Smooth muscle cell (in vitro differentiated cells): ENCODE measurements around the gene KLHDC4. TPM values are rescaled to one million over a fixed set of nuclear protein-coding genes. Genes with fewer than 3 reads are reported as not detected.
"Not testable (repeated sequence)": the region's sequence is repeated elsewhere in the genome, so short reads cannot be mapped to it uniquely, and the experiment has no call there.

ENCODE experiments used
- DNase-seq: peaks from one replicate; lab custom pipeline; 2025; ENCODE audit not compliant: unreplicated experiment; lab: John Stamatoyannopoulos, UW
- H2AFZ ChIP-seq: fragments of 200-600 bp; sonication (generic); 2 replicates; pipeline ENCODE4 v1.6.0; 2016; ENCODE audit warnings: antibody characterized with exemption, low read depth, mild to moderate bottlenecking
- H3F3A ChIP-seq: fragments of 200-600 bp; sonication (generic); 2 replicates; pipeline ENCODE4 v1.6.0; 2017; ENCODE audit warnings: antibody characterized with exemption, low read depth
- H3K27ac ChIP-seq: fragments of 200-600 bp; sonication (generic); 2 replicates; pipeline ENCODE4 v1.5.1; 2016; ENCODE audit warnings: low read depth, mild to moderate bottlenecking
- H3K27me3 ChIP-seq: fragments of 200-600 bp; sonication (generic); 2 replicates; pipeline ENCODE4 v1.6.1; 2016; ENCODE audit warnings: low read depth, mild to moderate bottlenecking
- H3K36me3 ChIP-seq: fragments of 200-600 bp; sonication (generic); 2 replicates; pipeline ENCODE4 v1.5.1; 2016; ENCODE audit warnings: low read depth
- H3K4me1 ChIP-seq: fragments of 200-600 bp; sonication (generic); 2 replicates; pipeline ENCODE4 v1.5.1; 2016; ENCODE audit warnings: low read depth
- H3K4me2 ChIP-seq: fragments of 200-600 bp; sonication (generic); 2 replicates; pipeline ENCODE4 v1.6.0; 2016; ENCODE audit warnings: mild to moderate bottlenecking
- H3K4me3 ChIP-seq: fragments of 200-600 bp; sonication (generic); 2 replicates; pipeline ENCODE4 v1.5.1; 2016; ENCODE audit warnings: mild to moderate bottlenecking
- H3K79me2 ChIP-seq: fragments of 200-600 bp; sonication (generic); 2 replicates; pipeline ENCODE4 v1.6.0; 2016; ENCODE audit warnings: low read depth, mild to moderate bottlenecking
- H3K9ac ChIP-seq: fragments of 200-600 bp; sonication (generic); 2 replicates; pipeline ENCODE4 v1.6.0; 2016; ENCODE audit warnings: low read depth
- H3K9me3 ChIP-seq: fragments of 200-600 bp; sonication (generic); replicated peaks from 2 replicates; pipeline ENCODE4 v1.5.1; 2016; ENCODE audit warnings: low read depth
- H4K20me1 ChIP-seq: fragments of 200-600 bp; sonication (generic); 2 replicates; pipeline ENCODE4 v1.6.0; 2016; ENCODE audit warnings: low read depth
- WGBS: methylation state at CpG from one replicate; pipeline ENCODE4 v1.1.7; 2016; ENCODE audit warnings: low lambda C conversion rate; 5-methylcytosine and 5-hydroxymethylcytosine counted together
- polyA plus RNA-seq: library from polyadenylated mRNA; unstranded; fragments of >200 nt; fragmentation: Nextera tagmentation; extraction: Ambion mirVana; gene quantifications from 2 replicates; pipeline ENCODE4 v1.2.1, GENCODE V29; 2016
- total RNA-seq: library from RNA; depleted of rRNA; stranded (reverse); fragments of >200 nt; gene quantifications from 2 replicates; pipeline ENCODE4 v1.2.3, GENCODE V29; 2014
- TF ChIP-seq, protein P1 (sequence below): fragments of 200-600 bp; sonication (generic); IDR thresholded peaks from 2 replicates; pipeline ENCODE4 v1.5.1; 2017; ENCODE audit warnings: borderline replicate concordance, mild to moderate bottlenecking, antibody characterized with exemption; ENCODE audit not compliant: insufficient read depth, poor library complexity, severe bottlenecking

KLHDC4 gene
- total RNA-seq = 6.4 and 6.7 TPM in 2 replicates
- polyA plus RNA-seq = 6.0 and 10.1 TPM in 2 replicates

DNA sequence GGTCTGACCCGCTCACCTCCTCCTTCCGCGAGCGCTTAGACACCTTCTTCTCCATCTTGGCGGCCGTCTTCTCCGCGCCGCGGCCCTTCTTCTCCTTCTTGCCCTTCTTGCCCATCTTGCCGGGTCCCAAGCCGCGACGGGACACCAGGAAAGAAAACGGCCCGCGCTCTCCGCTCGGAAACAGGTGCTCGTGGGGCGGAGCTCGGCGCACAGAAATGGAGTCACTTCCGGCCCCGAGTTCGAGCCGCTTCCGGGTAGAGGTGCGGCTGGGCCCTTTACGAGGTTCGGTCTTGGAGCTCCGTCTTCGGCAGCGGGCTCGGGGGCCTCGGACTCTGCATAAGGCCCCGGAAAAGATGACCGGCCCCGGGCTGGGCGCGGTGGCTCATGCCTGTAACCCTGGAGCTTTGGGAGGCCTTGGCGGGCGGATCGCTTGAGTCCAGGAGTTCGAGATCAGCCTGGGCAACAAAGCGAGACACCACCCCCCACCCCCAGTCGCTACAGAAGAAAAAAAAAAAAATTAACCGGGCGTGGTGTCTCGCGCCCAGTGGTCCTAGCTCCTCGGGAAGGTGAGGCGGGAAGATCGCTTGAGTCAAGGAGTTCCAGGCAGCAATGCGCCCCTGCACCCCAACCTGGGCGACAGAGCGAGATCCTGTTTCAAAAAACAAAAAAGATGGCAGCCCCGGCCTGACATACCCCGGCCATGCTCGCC, at the start of gene KLHDC4:
TSS of gene KLHDC4 (minus strand) at position 211 of the 709 bp plus-strand sequence. CDS start at position 115, 96 bp downstream.
- WGBS = 3% methylated on average over 60 of the region's 60 CpGs
- H3K4me3 ChIP-seq = peak within 1 kb of the TSS; percentile 95
- TF ChIP-seq, protein P1, sequence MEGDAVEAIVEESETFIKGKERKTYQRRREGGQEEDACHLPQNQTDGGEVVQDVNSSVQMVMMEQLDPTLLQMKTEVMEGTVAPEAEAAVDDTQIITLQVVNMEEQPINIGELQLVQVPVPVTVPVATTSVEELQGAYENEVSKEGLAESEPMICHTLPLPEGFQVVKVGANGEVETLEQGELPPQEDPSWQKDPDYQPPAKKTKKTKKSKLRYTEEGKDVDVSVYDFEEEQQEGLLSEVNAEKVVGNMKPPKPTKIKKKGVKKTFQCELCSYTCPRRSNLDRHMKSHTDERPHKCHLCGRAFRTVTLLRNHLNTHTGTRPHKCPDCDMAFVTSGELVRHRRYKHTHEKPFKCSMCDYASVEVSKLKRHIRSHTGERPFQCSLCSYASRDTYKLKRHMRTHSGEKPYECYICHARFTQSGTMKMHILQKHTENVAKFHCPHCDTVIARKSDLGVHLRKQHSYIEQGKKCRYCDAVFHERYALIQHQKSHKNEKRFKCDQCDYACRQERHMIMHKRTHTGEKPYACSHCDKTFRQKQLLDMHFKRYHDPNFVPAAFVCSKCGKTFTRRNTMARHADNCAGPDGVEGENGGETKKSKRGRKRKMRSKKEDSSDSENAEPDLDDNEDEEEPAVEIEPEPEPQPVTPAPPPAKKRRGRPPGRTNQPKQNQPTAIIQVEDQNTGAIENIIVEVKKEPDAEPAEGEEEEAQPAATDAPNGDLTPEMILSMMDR = no peak

DNA sequence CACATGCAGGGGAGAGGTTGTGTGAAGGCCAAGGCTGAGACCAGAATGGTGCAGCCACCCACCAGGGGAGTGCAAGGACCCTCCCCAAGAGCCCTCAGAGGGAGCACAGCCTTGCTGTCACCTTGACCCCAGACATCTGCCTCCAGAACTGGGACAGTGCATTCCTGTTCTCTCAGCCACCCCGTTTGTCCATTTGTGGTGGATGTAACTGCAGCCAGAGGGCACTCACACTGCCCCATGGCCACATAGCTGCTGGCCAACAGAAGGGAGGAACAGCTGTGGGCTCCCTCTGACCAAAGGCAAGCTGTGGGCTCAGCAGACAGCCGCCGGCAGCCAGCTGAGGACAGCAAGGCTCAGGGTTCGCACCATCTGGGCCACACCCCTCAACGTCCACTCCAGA, 49.8 kb upstream of the KLHDC4 start:
- Histone ChIP-seq H3F3A (no peaks in the 10 kb centered on the region), H4K20me1 (no peaks in the 10 kb centered on the region), H3K79me2 (no peaks in the 10 kb centered on the region), H3K27me3 (no peaks in the 10 kb centered on the region), H3K9me3 (no peaks in the 10 kb centered on the region), H3K36me3 (no peaks in the 10 kb centered on the region), H3K27ac (no peak overlapping the region), H3K4me1 (no peaks in the 10 kb centered on the region), H3K4me2 (no peak overlapping the region), H3K4me3 (no peak overlapping the region), H2AFZ (no peak overlapping the region), H3K9ac (no peak overlapping the region)
- TF ChIP-seq, protein P1 = no peak
- WGBS = 91% methylated on average over 5 of the region's 5 CpGs
- no peak for DNase-seq

More for the DNA sequence above, at the start of gene KLHDC4:
- H3K9ac ChIP-seq = peak within 1 kb of the TSS; percentile 93
- peaks cover 12% of the 10 kb centered on the region for H3K4me1 ChIP-seq
- H3K4me2 ChIP-seq = peak within 1 kb of the TSS; percentile 98
- DNase-seq = peak; percentile 34
- H3F3A ChIP-seq = peaks cover 7% of the 10 kb centered on the region
- H2AFZ ChIP-seq = peak within 1 kb of the TSS; percentile 92
- H3K27ac ChIP-seq = peak within 1 kb of the TSS; percentile 65
- peaks cover 11% of the 10 kb centered on the region for H3K79me2 ChIP-seq
- no peaks in the 10 kb centered on the region for H3K36me3 ChIP-seq
- H3K9me3 ChIP-seq = no peaks in the 10 kb centered on the region
- no peaks in the 10 kb centered on the region for H4K20me1 ChIP-seq
- no peaks in the 10 kb centered on the region for H3K27me3 ChIP-seq

DNA sequence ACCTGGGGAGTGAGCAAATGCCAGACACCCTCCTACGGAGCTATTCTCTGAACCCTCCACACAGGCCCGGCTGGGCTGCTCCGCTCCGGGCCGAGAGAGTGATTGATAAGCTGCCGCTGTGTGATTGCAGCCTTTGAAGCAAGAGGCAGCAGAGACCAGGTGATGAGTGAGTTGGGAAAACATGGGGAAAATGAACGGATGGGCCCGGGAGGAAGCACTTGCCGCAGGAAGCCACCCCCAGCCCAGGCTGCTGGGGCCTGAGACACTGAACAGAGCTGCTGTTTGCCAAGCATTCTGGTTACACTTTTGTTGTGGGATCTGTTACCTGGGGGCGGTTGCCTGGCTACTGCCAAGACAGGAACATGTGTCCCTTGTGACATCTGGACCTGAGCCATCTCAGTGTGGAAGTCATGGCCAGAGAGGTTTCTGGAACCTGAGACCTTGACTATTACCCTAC, 46.4 kb upstream of the KLHDC4 start:
- Histone ChIP-seq H3K9ac (no peak overlapping the region), H3K4me2 (no peak overlapping the region), H2AFZ (no peak overlapping the region), H3K4me1 (no peaks in the 10 kb centered on the region), H3K27ac (no peak overlapping the region), H3K79me2 (no peaks in the 10 kb centered on the region), H3F3A (peaks cover 6% of the 10 kb centered on the region), H3K9me3 (no peaks in the 10 kb centered on the region), H3K27me3 (no peaks in the 10 kb centered on the region), H3K4me3 (no peak overlapping the region), H3K36me3 (no peaks in the 10 kb centered on the region), H4K20me1 (no peaks in the 10 kb centered on the region)
- 76% methylated on average over 10 of the region's 10 CpGs for WGBS
- TF ChIP-seq, protein P1 = no peak
- DNase-seq = no peak

DNA sequence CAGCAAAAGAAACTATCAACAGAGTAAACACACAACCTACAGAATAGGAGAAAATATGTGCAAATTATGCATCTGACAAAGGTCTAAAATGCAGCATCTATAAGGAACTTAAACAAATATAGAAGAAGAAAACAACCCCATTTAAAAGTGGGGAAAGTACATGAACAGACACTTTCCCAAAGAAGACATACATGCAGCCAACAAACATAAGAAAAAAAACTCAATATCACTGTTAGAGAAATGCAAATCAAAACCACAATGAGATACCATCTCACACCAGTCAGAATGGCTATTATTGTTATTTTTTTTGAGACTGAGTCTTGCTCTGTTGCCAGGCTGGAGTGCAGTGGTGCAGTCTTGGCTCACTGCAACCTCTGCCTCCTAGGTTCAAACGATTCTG, 45.7 kb upstream of the KLHDC4 start:
- DNase-seq, H3K36me3 ChIP-seq, H3K9me3 ChIP-seq, H3K4me2 ChIP-seq, H3K4me1 ChIP-seq, H3F3A ChIP-seq, H3K27me3 ChIP-seq, H3K4me3 ChIP-seq, H3K27ac ChIP-seq, H3K79me2 ChIP-seq, H3K9ac ChIP-seq, H2AFZ ChIP-seq, H4K20me1 ChIP-seq: not testable (repeated sequence)
- WGBS = 88% methylated on average over 1 of the region's 1 CpG
